Colon (tissue), 2 donors: ENCODE results near the gene ATRAID.

Source experiments
- FAIRE-seq: peaks from 2 replicates; lab custom pipeline; 2012; peaks lifted over from hg19 to GRCh38; lab: Jason Lieb, UNC
- donor health status: control.
- donor health status: control.

The ATRAID gene

DNA sequence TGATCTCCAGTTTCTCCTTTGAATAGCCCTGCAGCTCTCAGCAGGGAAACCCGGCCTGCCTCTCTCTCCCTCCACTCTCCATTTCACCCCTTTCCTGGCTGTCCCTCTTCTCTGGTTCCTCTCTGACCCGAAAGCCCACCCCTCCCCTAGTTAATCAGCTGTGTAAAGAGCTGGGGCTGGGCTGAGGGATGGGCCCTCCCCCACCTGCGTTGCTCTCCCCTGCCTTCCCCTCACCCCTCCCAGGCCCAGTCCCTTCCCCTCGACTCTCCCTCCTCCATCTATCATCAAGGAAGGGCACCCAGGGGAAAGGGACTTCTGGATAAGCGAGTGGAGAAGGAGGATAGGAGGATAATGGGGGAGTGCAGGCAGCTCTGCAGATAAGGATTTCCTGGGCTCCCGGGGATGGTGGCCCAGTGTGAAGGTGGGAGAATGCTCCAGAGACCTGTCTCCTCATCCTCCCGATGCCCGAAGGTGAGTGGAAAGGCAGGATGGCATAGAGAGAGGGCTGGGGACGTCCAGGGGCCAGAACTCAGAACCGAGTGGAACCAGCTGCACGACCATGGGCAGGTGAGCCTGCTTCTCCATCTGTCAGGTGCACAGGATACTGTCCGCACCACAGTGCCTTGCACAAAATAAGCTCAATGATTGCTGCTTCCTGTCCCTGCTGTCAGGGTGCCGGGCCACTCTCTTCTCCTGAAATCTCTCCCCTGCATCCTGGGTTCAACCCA is 39.0 kb downstream of the ATRAID start:
- no peak for FAIRE-seq

DNA sequence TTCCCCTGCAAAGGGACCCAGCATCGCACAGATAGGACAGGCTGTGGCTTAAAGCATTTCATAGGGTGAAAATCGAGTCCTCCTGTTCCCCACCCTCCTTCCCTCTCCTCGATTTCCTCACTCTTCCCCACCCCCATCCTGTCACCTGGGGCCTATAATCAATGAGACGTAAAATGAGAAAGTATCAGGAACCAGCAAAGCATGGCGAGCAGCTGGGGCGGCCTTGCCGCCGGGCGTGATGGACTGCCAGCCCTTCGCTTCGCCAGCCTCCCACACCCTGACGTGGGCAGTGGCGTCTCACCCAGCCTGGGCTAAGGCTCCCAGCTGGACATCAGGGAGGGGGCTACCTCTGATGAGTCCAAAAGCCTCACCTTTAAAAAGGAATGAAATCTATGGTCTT is 39.9 kb downstream of the ATRAID start:
- FAIRE-seq, result no peak

DNA sequence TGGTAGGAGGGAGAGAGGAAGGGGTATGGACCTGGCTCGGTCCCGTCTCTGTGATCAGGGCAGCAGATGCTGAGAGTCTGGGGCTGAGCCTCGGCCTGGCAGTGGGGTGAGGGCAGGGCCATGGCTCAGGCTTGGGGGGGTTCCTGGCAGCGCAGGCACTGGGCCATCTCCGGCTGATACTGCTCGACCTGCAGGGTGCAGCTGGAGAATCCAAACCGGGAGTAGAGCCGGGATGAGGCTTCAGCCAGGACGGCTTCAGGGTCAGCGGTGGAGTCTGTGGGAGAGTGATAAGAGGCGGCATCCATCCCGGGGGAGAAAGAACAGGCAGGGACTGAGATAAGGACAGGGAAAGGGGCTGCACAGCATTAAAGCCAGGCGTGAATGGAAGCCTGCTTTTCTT is 43.3 kb downstream of the ATRAID start:
- no peak for FAIRE-seq

DNA sequence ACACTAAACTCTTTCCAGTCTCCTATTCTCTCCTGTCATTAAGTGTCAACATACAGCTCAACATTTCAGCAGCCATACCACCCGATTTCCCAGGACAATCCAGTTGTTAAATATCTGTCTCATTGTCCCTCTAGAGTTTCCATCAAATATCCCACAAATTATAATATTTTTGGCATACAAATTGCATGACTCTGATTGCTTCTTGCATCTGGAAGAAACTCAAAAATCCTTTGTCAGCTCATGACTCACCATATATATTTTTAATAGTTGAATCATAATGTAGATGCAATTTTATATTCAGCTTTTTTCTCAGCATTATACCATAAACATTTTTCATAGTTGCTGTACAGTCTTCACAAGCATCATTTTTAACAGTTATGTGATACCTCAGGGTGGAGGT is 43.8 kb downstream of the ATRAID start:
- FAIRE-seq, result no peak

DNA sequence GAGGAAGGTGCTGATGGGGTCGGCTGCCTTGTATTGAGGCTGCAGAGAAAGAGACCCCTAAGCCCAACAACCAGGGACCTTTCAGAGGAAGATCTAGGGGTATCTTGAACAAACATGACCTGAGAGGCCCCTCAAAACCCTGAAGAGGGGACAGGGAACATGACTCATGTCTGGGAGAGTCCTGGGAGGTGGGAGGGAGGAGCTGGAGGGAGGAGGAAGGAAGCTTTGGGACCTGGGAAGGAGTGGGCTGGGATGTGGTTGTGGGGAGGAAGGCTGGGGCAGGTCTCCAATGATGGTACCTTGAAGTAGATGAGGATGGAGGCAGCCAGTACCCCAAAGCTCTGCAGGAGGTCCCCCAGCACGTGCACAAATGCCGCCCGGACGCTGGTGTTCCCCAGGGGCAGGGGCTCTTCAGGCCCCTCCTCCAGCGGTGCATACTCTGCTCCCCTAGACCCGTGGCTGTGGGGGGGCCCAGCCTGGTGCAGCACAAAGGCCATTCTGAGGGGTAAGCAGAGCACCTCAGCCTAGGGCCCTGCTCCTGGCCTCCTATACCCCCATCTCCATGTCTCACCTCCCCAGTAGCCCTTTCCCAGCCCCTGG is 45.1 kb downstream of the ATRAID start:
- no peak for FAIRE-seq

DNA sequence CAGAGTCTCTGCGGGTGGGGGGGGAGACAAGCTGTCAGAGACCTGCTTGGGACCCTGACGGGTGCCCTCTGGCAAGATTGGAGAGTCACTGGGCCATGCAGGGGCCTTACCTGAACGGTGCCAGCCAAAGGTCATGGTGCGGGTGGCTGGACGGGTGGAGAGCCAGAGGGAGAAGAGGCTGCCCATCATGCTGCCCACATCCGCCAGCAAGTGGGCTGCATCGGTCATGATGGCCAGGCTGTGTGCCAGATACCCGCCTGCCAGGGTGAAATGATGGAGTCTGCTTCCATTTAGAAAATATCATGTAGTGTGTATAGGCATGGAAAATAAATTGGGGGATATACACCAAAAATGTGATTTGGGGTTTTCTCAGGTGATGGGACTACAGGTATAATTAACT is 46.2 kb downstream of the ATRAID start:
- FAIRE-seq, result no peak

DNA sequence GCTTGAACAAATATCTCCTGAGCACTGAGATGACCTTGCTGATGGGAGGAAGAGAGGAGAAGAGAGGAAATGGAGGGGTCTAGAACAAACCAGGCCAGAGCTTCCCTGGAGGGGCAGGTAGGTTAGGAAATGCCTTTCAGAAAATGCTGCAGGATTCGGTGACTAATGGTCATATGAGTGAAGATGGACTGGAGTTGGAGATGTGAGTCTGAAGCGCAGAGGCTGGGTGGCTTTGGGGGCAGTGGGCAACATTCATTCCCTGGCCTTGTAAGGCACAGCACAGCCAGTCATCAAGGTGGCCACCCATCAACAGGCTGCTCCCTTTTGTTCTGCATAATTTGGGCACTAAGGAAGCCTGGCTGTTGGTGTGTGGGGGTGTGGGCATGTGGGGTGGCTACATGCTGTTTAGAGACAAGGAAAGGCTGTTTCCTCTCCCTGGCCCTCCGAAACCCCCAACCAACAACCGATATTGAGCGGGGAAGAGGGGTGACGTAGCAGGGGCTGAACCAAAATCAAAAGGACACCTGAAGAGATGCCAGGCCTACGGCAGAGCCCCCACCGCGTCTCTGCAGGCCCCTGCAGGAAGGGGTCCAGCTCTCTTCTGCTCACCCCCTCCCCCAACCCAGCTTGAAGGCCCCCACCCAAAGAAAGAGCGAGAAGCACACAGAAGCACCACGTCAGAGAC is 49.5 kb downstream of the ATRAID start:
- FAIRE-seq, result no peak

DNA sequence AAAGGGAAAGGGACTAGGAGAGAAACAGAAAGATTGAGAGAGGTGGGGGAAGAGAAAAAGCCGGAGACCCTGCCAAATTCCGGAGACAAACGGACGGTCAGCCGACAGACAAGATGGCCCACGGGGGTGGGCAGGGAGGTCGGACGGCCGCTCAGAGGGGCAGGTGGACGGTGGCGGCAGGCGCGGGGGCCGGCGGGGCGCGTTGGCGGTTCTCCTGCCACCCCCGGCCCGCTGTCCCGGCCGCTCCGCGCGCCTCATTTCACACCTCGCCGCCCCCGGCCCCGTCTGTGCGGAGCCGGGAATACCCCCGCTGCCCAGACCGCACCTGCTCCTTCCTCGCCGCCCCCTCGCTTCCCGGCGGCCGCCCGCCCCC is 50.1 kb downstream of the ATRAID start:
- FAIRE-seq, result no peak

DNA sequence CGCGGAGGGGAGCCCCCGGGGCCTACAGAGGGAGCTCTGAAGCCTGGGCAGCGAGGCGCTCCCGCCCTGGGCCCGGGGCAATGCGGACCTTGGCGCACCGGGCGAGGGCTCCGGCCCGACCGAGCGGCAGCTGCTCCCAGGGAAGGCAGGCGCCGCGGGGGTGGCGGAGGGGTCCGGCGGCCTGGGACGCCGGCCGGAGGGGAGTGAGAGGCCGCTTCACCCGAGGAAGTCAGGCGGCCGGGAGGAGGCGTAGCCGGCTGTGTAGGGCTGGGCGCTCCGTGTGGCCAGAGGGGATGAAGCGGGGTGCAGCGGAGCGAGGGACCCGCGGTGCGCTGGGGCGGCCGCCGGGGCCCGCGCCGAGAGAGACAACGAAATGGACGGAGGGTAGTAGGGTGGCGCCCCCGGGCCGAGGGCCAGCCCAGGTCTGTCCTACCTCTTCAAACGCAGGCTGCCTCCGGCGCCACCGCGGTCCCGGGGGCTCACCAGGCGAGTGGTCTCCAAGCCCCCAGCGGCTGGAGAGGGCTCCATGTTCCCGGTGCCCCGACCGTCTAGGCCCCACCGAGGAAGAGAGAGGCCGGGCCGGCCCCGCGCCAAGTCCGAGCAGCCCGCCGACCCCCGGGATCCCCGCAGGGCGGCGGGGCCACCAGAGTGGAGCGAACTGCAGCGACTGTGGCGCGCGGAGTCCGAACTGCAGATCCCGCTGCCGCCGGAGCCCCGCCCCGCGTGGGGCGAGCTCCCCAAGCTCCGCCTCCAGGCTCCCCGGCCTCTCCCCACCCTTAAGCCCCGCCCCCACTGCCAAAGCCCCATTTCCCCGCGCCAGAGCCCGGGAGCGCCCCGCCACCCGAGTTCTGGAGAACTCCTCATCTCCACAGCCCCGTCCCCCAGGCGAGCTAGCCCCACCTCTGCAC is 50.8 kb downstream of the ATRAID start, which contains the start of gene SLC30A3:
Gene SLC30A3, minus strand, starts transcription at position 669 of the 908 bp plus-strand sequence. Its CDS starts 141 bp downstream, at position 528.
- no peak for FAIRE-seq

DNA sequence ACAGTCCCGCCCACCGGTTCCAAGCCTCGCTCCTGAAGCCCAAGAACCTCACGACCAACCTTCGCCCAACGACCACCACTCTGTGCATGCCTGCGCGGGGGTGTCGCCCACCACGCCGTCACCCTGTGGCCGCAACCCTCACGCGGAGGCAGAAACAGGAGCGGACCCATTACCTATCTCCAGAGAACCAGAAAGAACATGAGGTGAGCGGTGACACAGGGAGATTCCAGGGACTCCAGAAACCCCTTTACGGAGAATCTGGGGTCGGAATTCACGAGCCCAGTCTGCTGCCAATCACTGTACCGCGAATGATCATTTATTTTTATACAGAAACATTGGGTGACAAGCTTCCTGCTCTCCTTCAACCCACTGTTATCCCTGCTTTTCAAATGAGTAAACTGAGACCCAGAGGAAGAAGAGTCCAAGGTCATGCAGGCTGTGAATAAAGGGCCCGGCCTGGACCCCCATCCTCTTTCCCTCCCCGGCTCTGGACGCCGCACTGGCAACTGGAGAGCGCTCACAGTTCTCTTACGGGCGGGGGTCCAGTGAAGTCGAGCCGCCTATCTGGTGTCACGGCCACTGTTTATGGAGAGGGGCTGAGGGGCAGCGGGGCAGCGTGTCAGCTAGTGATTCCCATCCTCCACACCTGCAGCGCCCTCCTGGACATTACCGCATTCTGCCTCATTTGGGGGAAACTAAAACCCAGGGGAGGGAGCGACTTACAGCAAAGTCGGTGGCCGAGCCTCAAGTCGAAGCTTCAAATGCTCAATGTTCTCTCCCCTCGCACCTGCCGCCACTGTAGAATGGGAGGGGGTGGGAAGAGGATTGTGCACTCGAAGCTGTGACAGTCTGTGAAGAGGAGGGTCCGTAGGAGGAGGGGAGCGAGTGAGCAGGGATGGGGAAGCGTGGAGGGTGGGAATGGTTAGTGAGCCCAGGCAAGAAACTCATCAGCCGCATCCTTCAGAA is 51.7 kb downstream of the ATRAID start:
- no peak for FAIRE-seq

DNA sequence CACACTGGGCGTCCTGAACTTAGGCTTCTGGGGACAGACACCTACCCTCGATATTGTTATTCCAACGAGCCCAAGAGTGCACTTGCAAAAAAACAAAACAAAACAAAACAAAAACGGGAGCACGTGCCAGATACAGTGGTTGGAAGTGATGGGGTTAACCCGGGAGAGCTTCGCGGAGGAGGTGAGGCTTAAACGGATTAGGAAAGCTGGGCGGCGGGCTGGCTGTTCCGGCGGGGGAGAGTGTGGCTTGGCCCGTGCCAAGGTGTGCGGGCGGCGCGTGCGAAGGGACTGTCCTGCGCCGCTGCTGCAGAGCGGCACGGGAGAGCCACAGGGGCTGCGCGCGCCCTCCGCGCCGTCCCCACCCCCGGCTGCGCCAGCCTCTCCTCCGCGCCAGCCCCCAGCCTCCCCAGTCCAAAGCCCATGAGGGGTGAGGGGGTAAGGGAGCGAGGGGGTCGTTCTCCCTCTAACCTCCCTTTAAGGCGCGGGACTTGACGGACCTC is 52.5 kb downstream of the ATRAID start:
- FAIRE-seq, result no peak

DNA sequence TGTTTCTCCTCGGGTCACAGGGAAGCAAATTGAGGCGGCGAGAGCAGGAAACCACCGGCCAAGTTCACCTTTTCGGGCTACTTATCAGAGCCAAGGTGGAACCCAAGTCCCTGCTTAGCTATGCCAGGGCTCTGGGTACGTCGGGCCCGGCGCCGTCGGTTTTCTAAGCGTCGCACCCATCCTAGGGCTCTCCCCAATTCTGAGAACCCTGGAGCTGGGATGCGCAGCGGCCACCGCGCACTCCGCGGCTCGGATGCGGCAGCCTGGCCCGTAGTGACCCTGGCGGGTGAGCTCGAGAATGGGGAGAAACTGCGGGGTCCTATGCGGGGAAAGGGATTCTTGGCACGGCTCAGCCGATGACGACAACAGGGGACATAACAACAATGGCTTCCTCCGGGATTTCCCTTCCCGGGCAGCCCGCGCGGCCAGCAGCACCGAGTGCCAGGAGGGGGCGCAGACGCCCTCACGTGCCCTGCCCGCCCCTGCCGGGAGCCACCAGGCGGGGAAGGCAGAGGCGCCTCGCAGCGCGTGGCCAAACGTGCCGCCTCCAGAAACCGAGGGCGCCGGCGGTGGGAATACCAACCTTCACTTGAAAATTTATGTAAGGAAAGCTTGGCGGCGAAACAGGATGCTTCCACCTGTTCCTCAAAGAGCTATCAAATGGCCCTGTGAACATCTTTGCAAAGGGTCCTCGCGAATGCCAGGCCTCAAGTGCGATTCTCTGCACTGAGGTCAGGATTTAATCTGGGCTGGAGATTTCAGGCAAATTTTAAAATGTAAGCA is 53.1 kb downstream of the ATRAID start:
- no peak for FAIRE-seq

DNA sequence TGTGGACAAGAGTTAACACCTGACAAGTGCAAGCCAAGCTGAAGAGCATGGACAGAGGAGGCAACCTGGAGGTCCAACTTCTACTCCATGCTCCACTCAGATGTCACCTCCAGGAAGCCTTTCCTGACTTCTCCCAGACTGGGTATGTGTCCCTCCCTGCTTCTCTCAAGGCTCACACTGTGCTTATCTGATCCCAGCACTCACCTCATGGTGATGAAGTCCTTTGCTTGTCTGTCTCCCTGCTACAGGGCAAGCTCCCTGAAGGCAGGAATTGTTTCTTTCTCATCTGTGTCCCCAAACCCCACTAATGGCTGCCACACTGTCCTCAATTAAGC is 53.7 kb downstream of the ATRAID start:
- FAIRE-seq, result no peak
